H1 (cell line): ENCODE measurements around the gene SCARB2.

Experiments used
- EP300 ChIP-seq, 2 experiments: IDR thresholded peaks; 1 replicate in 1 of 2; 2 replicates in 1 of 2; pipeline ENCODE4 v1.6.1; 2011 to 2012; ENCODE audit warnings: low read depth in 2 of 2, low read length in 2 of 2, mild to moderate bottlenecking in 2 of 2, borderline replicate concordance in 1 of 2, inconsistent platforms in 1 of 2, moderate library complexity in 1 of 2
- EZH2 ChIP-seq: fragments of 200-600 bp; sonication (generic); IDR thresholded peaks from 2 replicates; pipeline ENCODE4 v1.7.1; 2012; ENCODE audit warnings: low read depth, mild to moderate bottlenecking, moderate library complexity, low read length, inconsistent platforms; ENCODE audit not compliant: severe bottlenecking
- JUND ChIP-seq: IDR thresholded peaks from 2 replicates; pipeline ENCODE4 v1.6.1; 2011; ENCODE audit warnings: mild to moderate bottlenecking, improper control_type of control experiment, low read length
- POLR2A ChIP-seq, 2 experiments: IDR thresholded peaks; 1 replicate in 1 of 2; 2 replicates in 1 of 2; pipeline ENCODE4 v1.6.1; 2011; ENCODE audit warnings: low read depth in 2 of 2, low read length in 2 of 2, mild to moderate bottlenecking in 2 of 2; ENCODE audit errors: control extremely low read depth in 1 of 2
- TBP ChIP-seq: IDR thresholded peaks from 2 replicates; pipeline ENCODE4 v1.6.1; 2011; ENCODE audit warnings: low read depth, low read length, improper control_type of control experiment
- YY1 ChIP-seq: IDR thresholded peaks from 2 replicates; pipeline ENCODE4 v1.6.1; 2011; ENCODE audit warnings: low read depth, mild to moderate bottlenecking, low read length

GRCh38 chr4:76260571-76260970, 46.9 kb upstream of the SCARB2 start:
- TF ChIP-seq YY1 (no peak), EZH2 (no peak), POLR2A (IDR thresholded peaks at IDR 0.05; ENCODE audit: control extremely low read depth in 1 of 2, low read depth in 2 of 2, low read length in 2 of 2) (no peak), TBP (no peak), JUND (no peak), EP300 (IDR thresholded peaks at IDR 0.05; ENCODE audit: borderline replicate concordance in 1 of 2, low read depth in 2 of 2, low read length in 2 of 2) (no peak)
